ENCODE measurements around the gene ARAF.

DNA sequence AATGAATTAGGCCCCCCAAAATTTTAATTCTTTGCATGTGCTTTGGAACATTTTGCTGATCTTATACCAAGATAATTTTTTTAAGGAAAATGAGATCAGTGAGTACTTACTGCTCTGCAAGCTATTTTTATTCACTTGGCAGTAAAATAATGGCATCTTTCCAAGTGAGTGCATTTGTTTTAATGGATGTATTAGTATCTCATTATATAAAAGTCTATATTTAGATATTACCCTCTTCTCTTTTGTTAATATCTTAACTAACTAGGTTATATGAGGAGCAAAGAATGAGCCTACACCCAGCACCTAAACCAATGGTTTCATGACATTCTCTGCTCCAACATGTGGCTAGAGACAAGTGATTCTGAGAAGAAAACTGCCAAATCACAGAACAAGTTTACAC lies 21.1 kb upstream of the ARAF start:
- TF ChIP-seq, protein P1, sequence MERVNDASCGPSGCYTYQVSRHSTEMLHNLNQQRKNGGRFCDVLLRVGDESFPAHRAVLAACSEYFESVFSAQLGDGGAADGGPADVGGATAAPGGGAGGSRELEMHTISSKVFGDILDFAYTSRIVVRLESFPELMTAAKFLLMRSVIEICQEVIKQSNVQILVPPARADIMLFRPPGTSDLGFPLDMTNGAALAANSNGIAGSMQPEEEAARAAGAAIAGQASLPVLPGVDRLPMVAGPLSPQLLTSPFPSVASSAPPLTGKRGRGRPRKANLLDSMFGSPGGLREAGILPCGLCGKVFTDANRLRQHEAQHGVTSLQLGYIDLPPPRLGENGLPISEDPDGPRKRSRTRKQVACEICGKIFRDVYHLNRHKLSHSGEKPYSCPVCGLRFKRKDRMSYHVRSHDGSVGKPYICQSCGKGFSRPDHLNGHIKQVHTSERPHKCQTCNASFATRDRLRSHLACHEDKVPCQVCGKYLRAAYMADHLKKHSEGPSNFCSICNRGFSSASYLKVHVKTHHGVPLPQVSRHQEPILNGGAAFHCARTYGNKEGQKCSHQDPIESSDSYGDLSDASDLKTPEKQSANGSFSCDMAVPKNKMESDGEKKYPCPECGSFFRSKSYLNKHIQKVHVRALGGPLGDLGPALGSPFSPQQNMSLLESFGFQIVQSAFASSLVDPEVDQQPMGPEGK (CRISPR knock-in tag; IDR thresholded peaks at IDR 0.05; ENCODE audit: borderline replicate concordance) = no peak
- TF ChIP-seq ZNF565 (CRISPR knock-in tag; conservative IDR thresholded peaks at IDR 0.05; ENCODE audit: low read depth) (no peak), ZC3H10 (CRISPR knock-in tag; IDR thresholded peaks at IDR 0.05) (no peak), RARB (CRISPR knock-in tag; IDR thresholded peaks at IDR 0.05) (no peak), PPARA (CRISPR knock-in tag; IDR thresholded peaks at IDR 0.05; ENCODE audit: borderline replicate concordance) (no peak), SNAI2 (CRISPR knock-in tag; IDR thresholded peaks at IDR 0.05) (no peak), GLIS3 (CRISPR knock-in tag; IDR thresholded peaks at IDR 0.05) (no peak)
- TF ChIP-seq, protein P2, sequence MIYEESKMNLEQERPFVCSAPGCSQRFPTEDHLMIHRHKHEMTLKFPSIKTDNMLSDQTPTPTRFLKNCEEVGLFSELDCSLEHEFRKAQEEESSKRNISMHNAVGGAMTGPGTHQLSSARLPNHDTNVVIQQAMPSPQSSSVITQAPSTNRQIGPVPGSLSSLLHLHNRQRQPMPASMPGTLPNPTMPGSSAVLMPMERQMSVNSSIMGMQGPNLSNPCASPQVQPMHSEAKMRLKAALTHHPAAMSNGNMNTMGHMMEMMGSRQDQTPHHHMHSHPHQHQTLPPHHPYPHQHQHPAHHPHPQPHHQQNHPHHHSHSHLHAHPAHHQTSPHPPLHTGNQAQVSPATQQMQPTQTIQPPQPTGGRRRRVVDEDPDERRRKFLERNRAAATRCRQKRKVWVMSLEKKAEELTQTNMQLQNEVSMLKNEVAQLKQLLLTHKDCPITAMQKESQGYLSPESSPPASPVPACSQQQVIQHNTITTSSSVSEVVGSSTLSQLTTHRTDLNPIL (CRISPR knock-in tag; IDR thresholded peaks at IDR 0.05; ENCODE audit: low read depth) = no peak

Measured in SK-N-SH treated with all-trans-retinoic acid at 6 μM for 48 hours (cell line).